Natural killer cell (primary cell): ENCODE results near the gene TRAPPC2L. TPM values are rescaled to one million over a fixed set of nuclear protein-coding genes. Genes with fewer than 3 reads are reported as not detected.

Experiments
- ATAC-seq, 3 donors: fragments of 150-1000 bp in 2 of 3; fragments of 200-7000 bp in 1 of 3; cut with Tn5 transposase; 1 replicate in 1 of 3; 2 replicates in 2 of 3; pipeline ENCODE4 v1.10.0; 2021; ENCODE audit warnings: mild to moderate bottlenecking in 2 of 3, moderate library complexity in 2 of 3
- DNase-seq, 2 donors: peaks; one replicate each; pipeline versions ENCODE4 v3.0.0 to v3.0.0-alpha.2; 2013 to 2021; ENCODE audit warnings: mixed read lengths in 1 of 2
- H3K27ac ChIP-seq: one replicate; pipeline ENCODE4 v1.5.1; 2013; ENCODE audit warnings: mild to moderate bottlenecking, low read length
- H3K27me3 ChIP-seq: one replicate; pipeline ENCODE4 v1.6.1; 2013; ENCODE audit warnings: low read length; ENCODE audit not compliant: control insufficient read depth, insufficient read depth
- H3K36me3 ChIP-seq: one replicate; pipeline ENCODE4 v1.6.1; 2013; ENCODE audit warnings: low read length; ENCODE audit not compliant: control insufficient read depth, insufficient read depth
- H3K4me1 ChIP-seq: one replicate; pipeline ENCODE4 v1.6.1; 2013; ENCODE audit warnings: low read length; ENCODE audit not compliant: control insufficient read depth, insufficient read depth
- H3K4me3 ChIP-seq: one replicate; pipeline ENCODE4 v1.5.1; 2013; ENCODE audit warnings: low read length
- H3K9me3 ChIP-seq: one replicate; pipeline ENCODE4 v1.6.1; 2013; ENCODE audit warnings: low read length; ENCODE audit not compliant: control insufficient read depth, insufficient read depth
- H3K27ac Mint-ChIP-seq, 2 donors: one replicate each; pipeline ENCODE4 v1.8.0; 2022; ENCODE audit warnings: mild to moderate bottlenecking in 2 of 2, mixed read lengths in 2 of 2, moderate library complexity in 1 of 2
- H3K27me3 Mint-ChIP-seq, 2 donors: one replicate each; pipeline ENCODE4 v1.8.0; 2022; ENCODE audit warnings: low read depth in 2 of 2, mixed read lengths in 2 of 2
- H3K36me3 Mint-ChIP-seq: one replicate; pipeline ENCODE4 v1.8.0; 2022; ENCODE audit warnings: mixed read lengths
- H3K4me1 Mint-ChIP-seq, 2 donors: one replicate each; pipeline ENCODE4 v1.8.0; 2022; ENCODE audit warnings: mixed read lengths in 2 of 2
- H3K4me3 Mint-ChIP-seq: one replicate; pipeline ENCODE4 v1.8.0; 2022; ENCODE audit warnings: mild to moderate bottlenecking, moderate library complexity, mixed read lengths
- H3K9me3 Mint-ChIP-seq, 2 donors: one replicate each; pipeline ENCODE4 v1.8.0; 2022; ENCODE audit warnings: mixed read lengths in 2 of 2
- WGBS: methylation state at CpG from one replicate; pipeline ENCODE4 v1.1.7; 2013; ENCODE audit warnings: missing lambda C conversion rate; ENCODE audit not compliant: insufficient coverage; 5-methylcytosine and 5-hydroxymethylcytosine counted together
- intact Hi-C: fragments of 100-400 bp; cut with micrococcal nuclease; formaldehyde crosslinking; loops from one replicate; pipeline ENCODE4 v1.14.2; 2022
- total RNA-seq, 4 donors: library from RNA; stranded (reverse); fragments of 120-200 nt in 1 of 4; gene quantifications; one replicate each; pipeline versions ENCODE4 v1.2.3 to v1.2.4, GENCODE V29; 2013 to 2022
- TF ChIP-seq, protein P1 (sequence below): fragments of 200-600 bp; IDR thresholded peaks from one replicate; pipeline ENCODE4 v1.8.0; 2022; ENCODE audit warnings: antibody characterized with exemption

The TRAPPC2L gene
- total RNA-seq, 3 donors from 2014 or later (not counting 1 experiment from before 2014, with no cell fraction given), result 31.9 to 39.0 (median 36.2) TPM

DNA sequence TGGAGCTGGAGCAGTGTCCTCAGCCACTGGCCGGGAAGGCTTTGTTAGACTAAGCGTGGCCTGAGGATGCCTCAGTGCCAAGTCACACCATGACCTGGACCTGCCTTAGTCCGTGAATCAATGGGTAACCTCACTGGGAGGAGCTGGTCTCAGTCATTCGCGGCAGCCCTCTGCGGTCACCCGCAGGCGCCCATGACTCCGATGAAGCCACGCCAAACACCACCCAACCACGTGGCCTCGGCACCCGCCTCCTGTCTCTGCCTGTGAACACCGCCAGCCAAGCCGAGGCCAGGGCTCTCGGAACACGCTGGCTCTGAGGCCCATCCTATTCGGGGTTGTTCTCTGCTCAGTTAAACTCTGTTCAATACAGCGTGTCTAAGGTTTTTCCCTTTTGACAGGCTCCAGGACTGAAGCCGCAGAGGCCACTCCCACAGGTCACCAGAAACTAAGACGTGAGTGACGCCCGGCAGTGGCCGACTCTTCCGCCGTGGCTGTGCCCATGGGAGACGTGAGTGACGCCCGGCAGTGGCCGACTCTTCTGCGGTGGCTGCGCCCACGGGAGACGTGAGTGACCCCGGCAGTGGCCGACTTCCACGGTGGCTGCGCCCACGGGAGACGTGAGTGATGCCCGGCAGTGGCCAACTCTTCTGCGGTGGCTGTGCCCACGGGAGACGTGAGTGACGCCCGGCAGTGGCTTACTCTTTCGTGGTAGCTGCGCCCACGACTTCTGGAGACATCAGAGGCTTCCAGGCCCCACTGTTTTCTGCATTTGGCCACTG is 26.4 kb downstream of the TRAPPC2L start:
- H3K27me3 Mint-ChIP-seq, result no peaks in the 10 kb centered on the region
- ATAC-seq, result no peak
- Histone ChIP-seq H3K27me3 (no peaks in the 10 kb centered on the region), H3K27ac (no peak overlapping the region), H3K4me1 (peaks cover 5% of the 10 kb centered on the region), H3K36me3 (no peaks in the 10 kb centered on the region), H3K4me3 (no peak overlapping the region), H3K9me3 (no peaks in the 10 kb centered on the region)
- TF ChIP-seq, protein P1, sequence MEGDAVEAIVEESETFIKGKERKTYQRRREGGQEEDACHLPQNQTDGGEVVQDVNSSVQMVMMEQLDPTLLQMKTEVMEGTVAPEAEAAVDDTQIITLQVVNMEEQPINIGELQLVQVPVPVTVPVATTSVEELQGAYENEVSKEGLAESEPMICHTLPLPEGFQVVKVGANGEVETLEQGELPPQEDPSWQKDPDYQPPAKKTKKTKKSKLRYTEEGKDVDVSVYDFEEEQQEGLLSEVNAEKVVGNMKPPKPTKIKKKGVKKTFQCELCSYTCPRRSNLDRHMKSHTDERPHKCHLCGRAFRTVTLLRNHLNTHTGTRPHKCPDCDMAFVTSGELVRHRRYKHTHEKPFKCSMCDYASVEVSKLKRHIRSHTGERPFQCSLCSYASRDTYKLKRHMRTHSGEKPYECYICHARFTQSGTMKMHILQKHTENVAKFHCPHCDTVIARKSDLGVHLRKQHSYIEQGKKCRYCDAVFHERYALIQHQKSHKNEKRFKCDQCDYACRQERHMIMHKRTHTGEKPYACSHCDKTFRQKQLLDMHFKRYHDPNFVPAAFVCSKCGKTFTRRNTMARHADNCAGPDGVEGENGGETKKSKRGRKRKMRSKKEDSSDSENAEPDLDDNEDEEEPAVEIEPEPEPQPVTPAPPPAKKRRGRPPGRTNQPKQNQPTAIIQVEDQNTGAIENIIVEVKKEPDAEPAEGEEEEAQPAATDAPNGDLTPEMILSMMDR, result no peak
- H3K27ac Mint-ChIP-seq, result no peak overlapping the region
- 96% methylated on average over 49 of the region's 49 CpGs for WGBS
- H3K9me3 Mint-ChIP-seq, result no peaks in the 10 kb centered on the region
- H3K4me1 Mint-ChIP-seq, result peaks cover 0 to 6% of the 10 kb centered on the region in 2 donors
- no peaks in the 10 kb centered on the region for H3K36me3 Mint-ChIP-seq
- intact Hi-C loops, result no loop called here
- H3K4me3 Mint-ChIP-seq, result no peak overlapping the region
- DNase-seq, result no peak

DNA sequence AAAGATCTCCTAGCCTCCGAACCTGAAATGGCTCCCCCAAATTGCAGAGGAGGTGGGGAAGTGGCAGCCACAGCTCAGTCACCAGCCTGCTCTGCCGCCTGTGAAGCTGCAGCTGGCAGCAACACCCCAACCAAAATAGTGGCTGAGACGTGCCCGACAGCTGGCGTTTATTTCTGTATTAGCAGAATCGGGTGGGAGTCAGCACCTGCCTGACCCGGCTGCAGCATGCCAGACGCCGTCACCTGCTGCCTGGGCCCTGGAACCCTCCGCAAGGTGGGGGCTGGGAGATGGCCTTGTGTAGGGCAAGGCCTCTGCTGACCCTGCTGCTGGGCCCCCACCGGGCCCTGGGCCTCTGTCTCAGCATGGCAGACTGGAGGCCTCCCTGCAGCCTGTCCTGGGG is 27.0 kb downstream of the TRAPPC2L start:
- Mint-ChIP-seq H3K27me3 (no peaks in the 10 kb centered on the region), H3K4me3 (no peak overlapping the region), H3K27ac (no peak overlapping the region), H3K36me3 (no peaks in the 10 kb centered on the region), H3K9me3 (no peaks in the 10 kb centered on the region), H3K4me1 (peaks cover 0 to 6% of the 10 kb centered on the region in 2 donors)
- no peaks in the 10 kb centered on the region for H3K9me3 ChIP-seq
- intact Hi-C loops, result no loop called here
- no peaks in the 10 kb centered on the region for H3K27me3 ChIP-seq
- peaks cover 5% of the 10 kb centered on the region for H3K4me1 ChIP-seq
- ATAC-seq, result no peak
- no peak overlapping the region for H3K27ac ChIP-seq
- TF ChIP-seq, protein P1, result no peak
- 88% methylated on average over 11 of the region's 11 CpGs for WGBS
- no peaks in the 10 kb centered on the region for H3K36me3 ChIP-seq
- no peak overlapping the region for H3K4me3 ChIP-seq
- DNase-seq, result no peak

DNA sequence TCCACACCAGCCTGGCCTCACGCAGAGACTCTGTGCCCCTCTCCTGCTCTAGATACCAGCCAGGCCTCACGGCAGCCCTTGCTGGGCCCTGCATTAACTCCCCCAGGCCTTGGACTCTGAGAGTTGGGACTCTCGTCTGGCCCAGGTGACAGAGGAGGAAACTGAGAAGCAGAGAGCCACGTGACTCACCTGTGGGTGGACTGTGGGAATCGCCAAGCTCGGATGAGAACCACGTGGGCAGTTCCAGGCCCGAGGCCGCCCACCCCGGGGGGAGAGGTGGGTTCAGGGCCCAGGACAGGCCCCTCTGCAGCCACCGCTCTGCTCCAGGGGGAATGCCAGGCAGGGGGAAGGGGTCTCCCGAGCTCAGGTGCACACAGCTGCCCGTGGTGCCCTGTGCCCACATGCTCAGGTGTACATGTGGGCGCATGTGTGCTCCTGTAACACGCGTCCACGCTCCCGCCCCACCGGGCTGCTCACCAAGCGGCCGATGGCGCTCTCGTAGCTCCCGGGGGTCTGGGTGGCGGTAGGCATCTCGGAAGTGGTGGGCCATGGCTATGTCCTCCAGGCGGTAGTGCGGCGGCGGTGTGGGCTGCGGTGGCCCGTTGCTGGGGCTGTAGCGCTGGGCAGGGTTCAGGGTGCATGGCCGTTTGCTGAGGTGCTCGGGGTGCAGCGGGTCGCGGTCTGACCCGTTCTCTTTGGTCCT is 27.8 kb downstream of the TRAPPC2L start:
- H3K4me1 ChIP-seq, result peaks cover 5% of the 10 kb centered on the region
- H3K9me3 ChIP-seq, result no peaks in the 10 kb centered on the region
- no peaks in the 10 kb centered on the region for H3K36me3 Mint-ChIP-seq
- no peak overlapping the region for H3K27ac Mint-ChIP-seq
- no peak overlapping the region for H3K4me3 Mint-ChIP-seq
- H3K9me3 Mint-ChIP-seq, result no peaks in the 10 kb centered on the region
- no peaks in the 10 kb centered on the region for H3K27me3 ChIP-seq
- TF ChIP-seq, protein P1, result no peak
- H3K4me1 Mint-ChIP-seq, result peaks cover 0 to 6% of the 10 kb centered on the region in 2 donors
- WGBS, result 94% methylated on average over 39 of the region's 39 CpGs
- H3K27ac ChIP-seq, result no peak overlapping the region
- no peak for ATAC-seq
- DNase-seq, result no peak
- H3K36me3 ChIP-seq, result no peaks in the 10 kb centered on the region
- no peak overlapping the region for H3K4me3 ChIP-seq
- intact Hi-C loops, result no loop called here
- no peaks in the 10 kb centered on the region for H3K27me3 Mint-ChIP-seq
